GM19035 (cell line): ENCODE results near the gene GHRHR.
A peak's percentile ranks its signal among the peaks of the same experiment; 100 is the strongest.

ENCODE experiments used
- ATAC-seq: cut with Tn5 transposase; IDR thresholded peaks from one replicate; pipeline ENCODE4 v1.9.1; 2021; ENCODE audit not compliant: unreplicated experiment

GHRHR gene

GRCh38 chr7:30927559-30927958, 36.2 kb upstream of the GHRHR start:
- no peak for ATAC-seq

- no peak for ATAC-seq
Measured at GRCh38 chr7:30928254-30928872, 35.4 kb upstream of the GHRHR start.

DNA sequence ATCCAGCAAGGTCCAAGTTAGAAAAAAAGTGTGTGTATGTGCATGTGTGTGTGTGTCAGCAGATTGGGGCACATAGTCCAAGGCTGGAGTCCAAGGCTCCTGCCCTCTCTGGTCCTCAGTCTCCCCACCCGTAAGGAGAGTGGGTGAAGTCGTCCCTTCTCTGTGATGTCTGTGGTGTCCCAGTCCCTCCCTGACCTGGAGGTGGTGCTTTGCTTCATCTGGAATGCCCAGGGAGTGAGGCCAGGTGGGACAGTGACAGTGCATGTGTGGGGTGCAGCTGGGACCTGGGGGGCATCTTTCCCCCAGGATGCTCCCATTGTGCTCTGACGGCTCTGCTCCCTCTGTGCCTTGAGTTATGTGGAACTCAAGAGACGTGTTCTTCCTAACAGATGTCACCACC, 34.1 kb upstream of the GHRHR start:
- no peak for ATAC-seq

DNA sequence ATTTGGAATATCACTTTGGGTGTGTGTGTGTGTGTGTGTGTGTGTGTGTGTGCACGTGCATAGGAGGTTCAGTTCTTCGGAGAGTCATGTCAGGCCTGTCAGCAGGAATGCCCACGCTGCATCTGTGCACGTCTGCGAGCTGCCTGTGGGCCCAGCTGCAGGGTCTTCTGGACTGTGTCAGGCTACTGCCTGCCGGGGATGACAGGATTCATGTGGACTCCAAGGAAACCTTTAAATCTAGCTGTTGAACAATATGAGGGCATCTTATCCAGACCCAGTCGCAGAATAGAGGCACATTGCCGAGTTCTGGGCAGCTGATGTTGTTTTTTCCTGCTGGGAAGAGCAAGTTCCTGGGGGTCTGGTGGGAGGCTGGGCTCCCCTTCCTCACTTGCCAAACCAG, 33.1 kb upstream of the GHRHR start:
- ATAC-seq = no peak

DNA sequence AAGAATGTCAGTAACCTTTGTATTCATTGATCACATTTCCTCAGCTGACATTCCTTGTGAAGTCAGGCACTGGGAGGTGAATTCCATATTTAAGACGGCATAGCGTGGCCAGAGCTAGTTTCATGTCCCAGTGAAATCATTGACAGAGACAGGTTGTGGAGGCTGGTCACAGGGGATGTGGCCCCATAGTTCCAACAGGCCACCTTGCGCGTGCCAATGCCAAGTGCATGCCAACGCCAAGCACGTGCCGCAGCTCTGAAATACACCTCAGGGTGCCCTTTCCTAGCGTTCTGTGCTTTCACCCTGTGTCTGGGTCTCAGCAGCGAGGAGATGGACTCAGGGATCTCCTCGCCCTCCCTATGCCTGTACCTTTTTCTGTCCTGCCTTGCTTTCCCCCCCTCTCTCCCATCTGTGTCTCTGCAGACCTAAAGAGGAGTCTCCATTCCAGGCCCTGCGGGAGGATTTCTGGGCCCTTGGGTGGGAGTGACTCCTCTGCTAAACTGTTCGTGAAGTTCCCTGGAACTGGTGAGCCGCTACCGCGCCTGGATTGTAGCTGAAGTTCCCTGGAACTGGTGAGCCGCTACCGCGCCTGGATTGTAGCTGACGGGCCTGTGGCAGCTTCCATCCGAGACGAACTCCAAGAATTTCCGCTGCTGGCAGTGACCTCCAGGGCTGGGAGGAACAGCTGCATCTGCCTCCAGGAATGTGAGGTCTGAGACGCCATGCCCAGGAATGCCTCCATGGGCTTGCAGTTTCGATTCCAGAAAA, 32.4 kb upstream of the GHRHR start:
- ATAC-seq = no peak

DNA sequence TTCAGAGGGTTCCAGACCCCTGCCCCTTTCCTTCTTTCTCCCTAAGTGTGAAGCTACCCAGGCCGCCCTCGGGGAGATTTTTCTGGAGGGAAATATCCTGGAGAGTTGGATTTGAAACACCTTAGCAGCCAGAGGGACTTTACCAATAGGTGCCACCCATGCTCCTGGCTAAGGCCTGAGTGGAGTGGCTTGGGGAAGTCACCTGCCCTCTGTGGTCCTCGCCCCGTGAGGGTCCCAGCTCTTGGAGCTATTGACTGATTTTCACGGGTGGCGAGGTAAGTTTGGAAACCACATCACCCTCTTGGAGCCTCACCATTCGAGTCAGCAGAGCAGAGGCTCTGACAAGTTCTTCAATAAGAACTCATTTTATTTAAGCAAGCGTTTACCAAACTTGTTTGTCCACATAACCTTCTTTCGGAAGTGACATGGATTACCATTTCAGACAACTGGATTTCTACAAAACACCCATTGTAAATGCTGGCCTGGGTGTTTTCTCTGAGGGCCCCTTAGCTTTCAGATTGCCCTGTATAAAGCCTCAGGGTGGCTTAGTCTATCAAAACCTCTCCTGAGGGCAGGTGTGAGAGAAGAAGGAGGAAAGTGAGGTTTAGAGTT, 31.7 kb upstream of the GHRHR start:
- no peak for ATAC-seq

GRCh38 chr7:30932562-30932961, 31.2 kb upstream of the GHRHR start:
- ATAC-seq = no peak

GRCh38 chr7:30933124-30933974, 30.4 kb upstream of the GHRHR start:
- ATAC-seq = no peak

- no peak for ATAC-seq
Measured at GRCh38 chr7:30934225-30934624, 29.5 kb upstream of the GHRHR start.

DNA sequence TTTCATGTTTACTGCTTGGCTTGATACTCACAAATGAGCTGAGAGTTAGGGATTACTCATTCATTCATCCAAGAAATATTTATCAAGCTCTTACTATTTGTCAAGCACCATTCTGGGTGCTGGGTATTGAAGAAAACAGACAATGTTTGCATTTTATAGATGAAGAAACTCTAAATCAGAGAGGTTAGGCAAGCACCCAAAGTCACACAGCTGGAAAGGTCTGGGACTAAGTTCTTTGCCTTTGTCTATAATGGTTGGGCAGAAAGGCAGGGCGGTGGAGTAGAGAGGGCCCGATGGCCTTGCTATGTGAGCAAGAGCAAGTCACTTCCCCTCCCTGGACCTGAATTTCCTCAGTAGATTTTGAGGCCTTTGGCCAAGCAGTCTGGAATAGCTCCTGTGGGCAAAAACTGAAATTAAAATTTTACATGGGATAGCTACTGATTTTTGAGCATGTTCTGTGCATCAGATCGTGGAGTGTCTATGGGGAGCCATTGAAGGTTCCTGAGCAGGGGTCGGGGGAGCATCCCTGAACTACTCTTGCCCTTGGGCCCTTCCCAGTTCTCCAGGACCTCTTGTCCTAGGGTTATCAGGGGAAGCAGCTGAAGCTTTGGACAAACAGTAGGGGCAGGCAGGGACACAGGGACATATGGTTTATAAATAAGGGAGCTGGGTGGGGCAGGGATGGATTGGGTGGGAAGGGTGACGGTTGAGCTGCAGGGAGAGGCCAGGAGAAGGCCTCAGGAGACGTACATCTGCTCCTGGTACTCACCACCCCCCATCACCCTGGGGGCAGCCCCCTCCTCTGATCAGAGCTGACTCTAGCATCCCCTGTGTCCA, 28.8 kb upstream of the GHRHR start:
- no peak for ATAC-seq

DNA sequence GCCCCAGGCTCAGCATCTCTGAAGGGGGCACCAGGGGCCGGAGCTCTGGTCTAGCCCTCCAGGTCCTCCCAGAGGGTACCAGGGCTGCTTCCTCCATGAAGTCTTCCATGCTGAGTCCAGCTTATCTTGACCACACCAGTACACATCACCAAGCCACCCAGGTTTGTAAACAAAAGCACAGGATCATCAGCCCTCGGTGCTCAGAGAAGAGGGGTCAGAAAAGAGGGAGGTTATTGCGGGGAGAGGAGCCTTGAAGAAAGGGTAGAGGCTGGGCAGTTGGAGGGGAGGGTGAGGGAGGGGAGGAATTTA, 28.2 kb upstream of the GHRHR start:
- ATAC-seq = no peak

DNA sequence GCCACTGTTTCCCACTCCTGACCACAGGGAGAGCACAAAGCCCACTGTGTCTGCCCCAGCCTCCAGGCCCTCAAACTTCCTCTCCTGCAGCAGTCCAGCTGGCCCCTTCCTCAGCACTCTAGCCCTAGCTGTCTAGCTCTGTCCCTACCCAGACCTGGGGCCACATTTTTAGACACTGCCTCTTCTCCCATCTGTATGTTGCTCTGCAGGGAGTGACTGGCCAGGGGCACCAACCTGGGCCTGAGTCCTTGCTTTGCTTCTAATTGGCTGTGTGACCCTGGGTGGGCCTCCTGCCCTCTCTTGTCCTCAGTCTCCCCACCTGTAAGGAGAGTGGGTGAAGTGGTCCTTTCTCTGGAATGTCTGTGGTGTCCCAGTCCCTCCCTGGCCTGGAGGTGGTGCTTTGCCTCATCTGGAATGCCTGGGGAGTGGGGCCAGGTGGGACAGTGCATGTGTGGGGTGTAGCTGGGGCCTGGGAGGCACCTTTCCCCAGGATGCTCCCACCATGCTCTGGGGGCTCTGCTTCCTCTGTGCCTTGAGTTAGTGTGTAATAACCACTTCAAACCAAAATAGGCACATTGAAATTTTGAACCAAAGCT, 27.0 kb upstream of the GHRHR start:
- ATAC-seq = no peak

DNA sequence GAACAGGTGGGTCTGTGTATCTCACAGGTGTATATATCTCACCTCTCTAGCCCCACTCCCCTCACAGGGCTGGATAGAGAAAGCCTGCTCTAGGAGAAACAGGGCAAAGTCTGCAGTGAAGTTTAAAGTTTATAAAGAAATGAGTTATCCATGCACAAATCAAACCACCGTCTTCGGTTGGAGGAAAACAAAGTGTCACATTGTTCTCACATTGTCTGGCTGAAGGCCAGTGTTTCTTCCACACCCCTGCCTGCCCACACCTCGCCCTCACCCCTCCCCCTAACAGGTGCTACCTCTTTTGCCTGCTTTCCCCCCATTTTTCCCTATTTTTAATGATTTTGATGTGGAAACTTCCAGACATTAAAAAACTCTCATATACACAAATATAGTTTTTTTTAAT, 26.3 kb upstream of the GHRHR start:
- ATAC-seq = no peak

- peak; percentile 78 for ATAC-seq
Measured at GRCh38 chr7:30938435-30939316, 25.1 kb upstream of the GHRHR start.

DNA sequence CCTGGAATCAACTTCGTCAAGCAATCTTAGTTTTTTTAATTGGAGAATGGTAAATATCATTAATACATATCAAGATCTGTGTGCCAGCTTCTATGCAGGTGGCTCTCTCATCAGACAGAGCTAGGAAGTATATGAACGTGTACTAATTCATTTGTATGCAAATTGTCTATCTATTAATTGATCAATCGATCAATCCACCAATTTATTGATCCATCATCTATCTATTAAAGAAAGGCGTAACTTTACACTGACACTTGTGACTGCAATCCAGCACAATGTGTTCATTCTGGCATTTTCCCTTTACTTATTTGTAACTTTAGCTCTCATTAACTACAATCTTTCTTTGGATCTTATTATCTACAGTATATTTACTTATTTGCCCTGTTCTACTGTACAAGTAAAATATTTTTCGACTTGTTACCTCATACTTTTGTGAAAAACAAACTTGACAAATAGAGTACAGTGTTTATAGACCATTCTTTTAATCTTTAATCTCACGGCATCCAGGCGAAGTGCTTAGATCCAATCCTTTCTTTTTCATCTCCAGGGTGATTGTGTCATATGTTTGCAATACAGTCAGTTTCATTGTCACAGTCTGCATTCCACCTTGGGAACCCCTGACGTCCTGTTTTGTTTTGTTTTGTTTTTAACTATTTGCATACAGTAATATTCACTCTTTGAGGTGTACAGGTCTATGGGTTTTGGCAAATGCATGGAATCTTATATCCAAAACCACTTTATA, 22.0 kb upstream of the GHRHR start:
- no peak for ATAC-seq

- ATAC-seq = no peak
Measured at GRCh38 chr7:30950197-30950596, 13.6 kb upstream of the GHRHR start.

GRCh38 chr7:30954914-30955313, 8.8 kb upstream of the GHRHR start:
- ATAC-seq = no peak

GRCh38 chr7:30956704-30957103, 7.0 kb upstream of the GHRHR start:
- no peak for ATAC-seq

GRCh38 chr7:30965372-30965771, 1.6 kb downstream of the GHRHR start:
- no peak for ATAC-seq
